GM20000 (cell line): ENCODE data around the gene ASTN2.

ENCODE experiments used
- DNase-seq: peaks from one replicate; pipeline ENCODE4 v3.0.0; 2012; ENCODE audit warnings: low spot score
- TF ChIP-seq, protein P1 (sequence below): IDR thresholded peaks from 2 replicates; pipeline ENCODE4 v1.5.1; 2012; ENCODE audit warnings: mild to moderate bottlenecking, control low read depth; ENCODE audit errors: extremely low read depth, missing control alignments

The ASTN2 gene

GRCh38 chr9:117145081-117145480 is 269.8 kb downstream of the ASTN2 start:
- DNase-seq = no peak
- TF ChIP-seq, protein P1, sequence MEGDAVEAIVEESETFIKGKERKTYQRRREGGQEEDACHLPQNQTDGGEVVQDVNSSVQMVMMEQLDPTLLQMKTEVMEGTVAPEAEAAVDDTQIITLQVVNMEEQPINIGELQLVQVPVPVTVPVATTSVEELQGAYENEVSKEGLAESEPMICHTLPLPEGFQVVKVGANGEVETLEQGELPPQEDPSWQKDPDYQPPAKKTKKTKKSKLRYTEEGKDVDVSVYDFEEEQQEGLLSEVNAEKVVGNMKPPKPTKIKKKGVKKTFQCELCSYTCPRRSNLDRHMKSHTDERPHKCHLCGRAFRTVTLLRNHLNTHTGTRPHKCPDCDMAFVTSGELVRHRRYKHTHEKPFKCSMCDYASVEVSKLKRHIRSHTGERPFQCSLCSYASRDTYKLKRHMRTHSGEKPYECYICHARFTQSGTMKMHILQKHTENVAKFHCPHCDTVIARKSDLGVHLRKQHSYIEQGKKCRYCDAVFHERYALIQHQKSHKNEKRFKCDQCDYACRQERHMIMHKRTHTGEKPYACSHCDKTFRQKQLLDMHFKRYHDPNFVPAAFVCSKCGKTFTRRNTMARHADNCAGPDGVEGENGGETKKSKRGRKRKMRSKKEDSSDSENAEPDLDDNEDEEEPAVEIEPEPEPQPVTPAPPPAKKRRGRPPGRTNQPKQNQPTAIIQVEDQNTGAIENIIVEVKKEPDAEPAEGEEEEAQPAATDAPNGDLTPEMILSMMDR = no peak

DNA sequence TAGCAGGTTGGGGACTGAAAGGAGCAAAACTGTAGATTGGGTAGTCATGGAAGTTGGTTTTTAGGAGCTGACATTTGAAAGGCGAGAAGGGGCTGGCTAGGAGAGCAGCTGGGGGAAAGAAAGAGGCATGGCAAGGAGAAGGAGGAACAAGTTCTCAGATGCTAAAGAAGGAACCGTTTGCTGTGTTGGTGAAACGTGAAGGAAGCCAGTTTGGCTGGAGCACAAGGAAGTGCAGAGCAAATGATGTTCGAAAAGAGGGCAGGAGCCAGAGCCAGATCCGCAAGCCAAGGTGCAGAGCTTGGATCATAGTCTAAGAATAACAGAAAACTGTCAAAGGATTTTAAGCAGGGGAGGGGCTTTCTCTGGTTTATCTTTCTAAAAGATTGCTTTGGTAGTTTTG is 276.6 kb downstream of the ASTN2 start:
- no peak for DNase-seq
- TF ChIP-seq, protein P1 = no peak

DNA sequence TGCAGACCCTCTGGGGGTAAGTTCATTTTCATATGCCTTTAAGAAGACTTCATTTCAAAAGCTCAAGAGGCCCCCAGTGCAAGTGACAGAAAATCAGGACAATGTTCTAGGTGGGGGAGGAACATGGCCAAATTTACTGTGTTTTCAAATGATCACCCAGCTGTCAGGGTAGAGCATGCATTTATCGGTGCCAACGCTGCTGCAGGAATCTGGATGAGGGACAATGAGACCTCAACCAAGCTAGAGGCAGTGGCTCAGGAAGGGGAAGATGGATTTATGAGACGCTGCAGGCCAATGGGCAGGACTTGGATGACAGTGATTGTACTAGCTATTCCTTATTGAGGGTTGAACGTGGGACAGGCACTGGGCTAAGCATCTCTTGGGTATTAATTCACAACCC is 278.4 kb downstream of the ASTN2 start:
- TF ChIP-seq, protein P1 = no peak
- DNase-seq = no peak

- DNase-seq = no peak
- TF ChIP-seq, protein P1 = no peak
Measured at GRCh38 chr9:117135501-117136098, 279.3 kb downstream of the ASTN2 start.

- DNase-seq = no peak
- TF ChIP-seq, protein P1 = no peak
Measured at GRCh38 chr9:117134826-117135500, 279.9 kb downstream of the ASTN2 start.

GRCh38 chr9:117126871-117127270 is 288.0 kb downstream of the ASTN2 start:
- TF ChIP-seq, protein P1 = no peak
- DNase-seq = no peak

DNA sequence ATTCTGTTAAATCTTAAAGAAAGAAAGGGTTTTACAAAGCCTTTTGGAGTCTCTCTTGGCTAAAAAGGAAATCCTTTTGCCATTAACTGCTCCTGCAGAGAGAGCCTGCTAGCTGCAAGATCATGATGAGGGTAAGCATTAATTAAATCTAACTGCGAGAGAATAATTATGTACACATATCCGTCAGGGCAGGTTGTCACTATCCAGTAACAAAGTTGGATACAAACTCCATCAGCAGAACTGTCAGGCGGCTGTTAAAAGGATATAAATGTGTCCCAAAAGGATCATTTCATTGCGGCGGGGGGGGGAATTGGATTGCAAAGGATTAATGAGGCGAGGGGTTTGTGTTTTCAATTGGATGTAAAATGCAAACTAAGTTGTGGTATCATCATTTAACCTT is 289.3 kb downstream of the ASTN2 start:
- TF ChIP-seq, protein P1 = no peak

More for the DNA sequence above, 289.3 kb downstream of the ASTN2 start:
- DNase-seq = no peak
